Astrocyte of the spinal cord (primary cell): ENCODE data around the gene RASGRP1.
A peak's percentile ranks its signal among the peaks of the same experiment; 100 is the strongest.

Source experiments
- DNase-seq: peaks from one replicate; pipeline ENCODE4 v3.0.0; 2011; ENCODE audit warnings: low read depth, low spot score
- H3K4me3 ChIP-seq: 2 replicates; pipeline ENCODE4 v1.5.1; 2011; ENCODE audit warnings: low read depth, mild to moderate bottlenecking, low read length, moderate library complexity
- in situ Hi-C: cut with HindIII; loops from 2 replicates; pipeline ENCODE4 v1.10.0; 2017; ENCODE audit warnings: low sequenced_read_pairs
- TF ChIP-seq, protein P1 (sequence below): IDR thresholded peaks from 2 replicates; pipeline ENCODE4 v1.5.1; 2012; ENCODE audit warnings: low read depth, mild to moderate bottlenecking, low read length, inconsistent platforms

The RASGRP1 gene

DNA sequence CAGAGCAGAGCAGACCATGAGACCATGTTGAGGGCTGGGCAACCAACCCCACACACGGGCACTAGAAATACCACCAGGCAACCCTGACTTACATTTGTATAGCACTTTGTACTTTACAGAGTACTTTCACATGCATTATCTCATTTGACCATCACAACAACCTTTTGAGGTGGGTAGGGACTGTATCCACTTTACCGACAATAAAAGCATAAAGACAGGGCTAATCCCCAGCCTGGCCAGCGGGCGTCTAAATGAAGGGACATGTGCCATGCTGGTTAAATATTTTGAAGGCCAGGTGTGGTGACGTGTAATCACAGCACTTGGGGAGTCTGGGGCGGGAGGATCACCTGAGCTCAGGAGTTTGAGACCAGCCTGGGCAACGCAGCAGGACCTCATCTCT lies 23.6 kb downstream of the RASGRP1 start:
- in situ Hi-C loops = no loop called here
- no peak for DNase-seq
- TF ChIP-seq, protein P1, sequence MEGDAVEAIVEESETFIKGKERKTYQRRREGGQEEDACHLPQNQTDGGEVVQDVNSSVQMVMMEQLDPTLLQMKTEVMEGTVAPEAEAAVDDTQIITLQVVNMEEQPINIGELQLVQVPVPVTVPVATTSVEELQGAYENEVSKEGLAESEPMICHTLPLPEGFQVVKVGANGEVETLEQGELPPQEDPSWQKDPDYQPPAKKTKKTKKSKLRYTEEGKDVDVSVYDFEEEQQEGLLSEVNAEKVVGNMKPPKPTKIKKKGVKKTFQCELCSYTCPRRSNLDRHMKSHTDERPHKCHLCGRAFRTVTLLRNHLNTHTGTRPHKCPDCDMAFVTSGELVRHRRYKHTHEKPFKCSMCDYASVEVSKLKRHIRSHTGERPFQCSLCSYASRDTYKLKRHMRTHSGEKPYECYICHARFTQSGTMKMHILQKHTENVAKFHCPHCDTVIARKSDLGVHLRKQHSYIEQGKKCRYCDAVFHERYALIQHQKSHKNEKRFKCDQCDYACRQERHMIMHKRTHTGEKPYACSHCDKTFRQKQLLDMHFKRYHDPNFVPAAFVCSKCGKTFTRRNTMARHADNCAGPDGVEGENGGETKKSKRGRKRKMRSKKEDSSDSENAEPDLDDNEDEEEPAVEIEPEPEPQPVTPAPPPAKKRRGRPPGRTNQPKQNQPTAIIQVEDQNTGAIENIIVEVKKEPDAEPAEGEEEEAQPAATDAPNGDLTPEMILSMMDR = no peak
- H3K4me3 ChIP-seq = no peak overlapping the region

GRCh38 chr15:38540510-38540909 lies 24.1 kb downstream of the RASGRP1 start:
- no peak overlapping the region for H3K4me3 ChIP-seq
- no peak for DNase-seq
- in situ Hi-C loops = no loop called here
- TF ChIP-seq, protein P1 = no peak

DNA sequence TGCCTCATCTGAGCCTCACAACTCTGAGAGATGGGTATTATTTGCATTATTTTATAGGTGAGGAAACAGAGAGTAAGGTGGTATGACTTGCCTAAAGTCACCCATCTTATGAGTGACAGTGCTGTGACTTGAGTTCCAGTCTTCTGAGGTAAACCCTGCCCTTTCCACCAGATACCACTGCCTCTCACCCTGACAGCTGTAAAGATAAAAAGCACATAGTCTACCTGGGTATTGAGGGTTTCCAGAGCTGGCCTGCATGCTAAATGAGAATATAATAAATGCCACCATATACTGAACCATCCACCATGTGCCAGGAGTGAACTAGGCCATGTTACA lies 25.6 kb downstream of the RASGRP1 start:
- in situ Hi-C loops = no loop called here
- DNase-seq = no peak
- H3K4me3 ChIP-seq = no peak overlapping the region
- TF ChIP-seq, protein P1 = no peak

DNA sequence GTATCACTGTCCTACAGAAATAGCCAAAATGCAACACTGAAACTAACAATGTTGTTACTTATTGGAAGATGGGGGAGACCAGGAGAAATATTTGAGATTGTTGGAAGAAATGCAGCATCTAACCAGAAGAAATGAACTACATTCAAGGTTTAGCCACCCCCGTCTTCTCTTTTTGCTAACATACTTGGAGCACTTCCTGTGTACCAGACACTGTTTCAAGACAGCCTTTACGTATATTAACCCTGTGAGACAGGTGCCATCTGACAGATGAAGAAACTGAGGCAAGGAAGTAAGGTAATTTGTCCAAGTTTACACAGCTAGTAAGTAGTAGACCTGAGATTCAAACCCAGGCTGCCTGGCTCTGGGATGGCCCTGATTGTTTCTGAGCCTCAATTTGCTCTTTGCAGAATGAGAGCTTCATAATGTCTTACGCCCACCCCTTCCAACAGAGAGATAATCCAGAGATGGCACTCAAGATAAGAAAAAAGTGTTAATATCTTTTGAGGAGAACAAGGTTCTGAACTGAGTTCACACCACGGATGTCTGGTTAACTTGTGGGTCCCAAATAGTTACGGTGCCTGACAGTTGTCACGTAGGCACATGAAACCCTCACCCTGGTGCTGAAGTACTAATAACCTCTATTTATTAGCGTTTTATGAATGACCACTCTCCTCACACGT lies 26.1 kb downstream of the RASGRP1 start:
- TF ChIP-seq, protein P1 = no peak
- DNase-seq = no peak
- in situ Hi-C loops = no loop called here
- no peak overlapping the region for H3K4me3 ChIP-seq

GRCh38 chr15:38536201-38536676 lies 28.4 kb downstream of the RASGRP1 start:
- peak; percentile 55 for DNase-seq
- in situ Hi-C loops = no loop called here
- no peak overlapping the region for H3K4me3 ChIP-seq
- TF ChIP-seq, protein P1 = no peak

DNA sequence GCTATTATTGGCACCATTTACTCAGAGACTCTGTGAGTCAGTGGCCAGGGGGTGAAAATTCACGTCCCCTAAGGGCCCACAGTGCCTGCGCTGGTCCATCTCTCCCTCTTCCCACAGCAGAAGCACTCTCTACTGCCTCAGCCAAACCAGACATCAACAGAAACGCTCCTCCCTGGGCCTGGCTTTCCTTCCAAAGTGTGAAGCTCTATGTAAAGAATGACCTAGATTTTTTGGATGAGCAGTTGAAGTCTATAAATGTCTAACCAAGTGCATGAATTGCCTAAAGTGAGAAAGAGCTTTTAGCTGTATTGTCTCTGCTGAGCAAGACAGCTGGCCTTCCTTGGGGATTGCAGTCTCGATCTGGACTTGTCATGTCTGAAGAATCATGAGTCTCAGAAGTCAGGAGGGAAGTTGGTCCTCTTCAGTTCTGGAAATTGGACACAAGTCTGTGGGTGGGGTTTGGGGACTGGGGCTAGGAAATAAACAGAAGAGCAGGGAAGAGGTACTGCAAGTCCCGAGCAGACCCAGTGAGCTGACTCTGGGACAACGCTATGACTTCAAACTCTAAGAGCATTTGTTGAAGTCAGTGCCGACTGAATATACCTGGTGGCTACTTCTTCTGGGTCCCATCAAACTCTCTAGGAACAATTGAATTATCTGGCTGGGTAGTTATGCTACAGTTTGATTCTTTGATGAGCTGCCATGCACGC lies 29.0 kb downstream of the RASGRP1 start:
- no peak overlapping the region for H3K4me3 ChIP-seq
- TF ChIP-seq, protein P1 = no peak
- no peak for DNase-seq
- in situ Hi-C loops = no loop called here
